Panc1 (cell line): ENCODE data around the gene PLA2G15. TPM values are rescaled to one million over a fixed set of nuclear protein-coding genes. Genes with fewer than 3 reads are reported as not detected.

Experiments used
- ATAC-seq: fragments of 200-7000 bp; cut with Tn5 transposase; 2 replicates; pipeline ENCODE4 v1.9.1; 2020; ENCODE audit warnings: mild to moderate bottlenecking, moderate library complexity
- BruUV-seq: library from RNA; stranded (reverse); fragments of 400-500 nt; replicated peaks from 2 replicates; lab custom pipeline; 2021; lab: Mats Ljungman, UMichigan
- CTCF ChIA-PET: fragments of 300-600 bp; sonication (Branson Sonifier 250); formaldehyde crosslinking; loops from one replicate; lab custom pipeline; 2022; ENCODE audit warnings: antibody characterized with exemption; lab: Charles Lee
- POLR2A ChIA-PET: fragments of 300-600 bp; sonication (Branson Sonifier 250); formaldehyde crosslinking; loops from one replicate; lab custom pipeline; 2022; ENCODE audit warnings: antibody characterized with exemption; lab: Charles Lee
- DNase-seq: peaks from one replicate; pipeline ENCODE4 v3.0.0-alpha.2; 2010; ENCODE audit warnings: low read depth, low spot score
- H3K27ac ChIP-seq: 2 replicates; pipeline ENCODE4 v1.5.1; 2011; ENCODE audit warnings: mild to moderate bottlenecking, low read length, inconsistent platforms
- H3K27me3 ChIP-seq: fragments of 200-500 bp; sonication (Bioruptor generic); 2 replicates; pipeline ENCODE4 v1.6.0; 2014; ENCODE audit warnings: low read length, inconsistent platforms; ENCODE audit not compliant: control insufficient read depth, insufficient read depth
- H3K36me3 ChIP-seq: fragments of 200-500 bp; sonication (Bioruptor generic); 2 replicates; pipeline ENCODE4 v1.5.1; 2014; ENCODE audit warnings: inconsistent platforms, mild to moderate bottlenecking, low read length, moderate library complexity; ENCODE audit not compliant: control insufficient read depth, insufficient read depth
- H3K4me1 ChIP-seq: 2 replicates; pipeline ENCODE4 v1.5.1; 2011; ENCODE audit warnings: inconsistent platforms, mild to moderate bottlenecking, low read length, moderate library complexity; ENCODE audit not compliant: control insufficient read depth, insufficient read depth
- H3K4me3 ChIP-seq, 2 experiments: 2 replicates each; pipeline ENCODE4 v1.5.1; 2011 to 2012; ENCODE audit warnings: low read depth in 2 of 2, low read length in 2 of 2, mild to moderate bottlenecking in 2 of 2, inconsistent platforms in 1 of 2, moderate library complexity in 1 of 2
- H3K9me3 ChIP-seq: fragments of 200-500 bp; sonication (Bioruptor generic); 2 replicates; pipeline ENCODE4 v1.5.1; 2014; ENCODE audit warnings: low read depth, mild to moderate bottlenecking, inconsistent platforms, low read length, moderate library complexity; ENCODE audit not compliant: control insufficient read depth, insufficient read depth
- CTCF ChIP-seq: fragments of 450-650 bp; IDR thresholded peaks from 2 replicates; pipeline ENCODE4 v1.5.1; 2017; ENCODE audit warnings: mild to moderate bottlenecking
- POLR2AphosphoS5 ChIP-seq: IDR thresholded peaks from 2 replicates; pipeline ENCODE4 v1.6.1; 2012; ENCODE audit warnings: mild to moderate bottlenecking, low read depth, low read length, moderate library complexity
- REST ChIP-seq, 2 experiments: IDR thresholded peaks; 2 replicates each; pipeline ENCODE4 v1.6.1; 2011 to 2012; ENCODE audit warnings: low read depth in 2 of 2, control low read depth in 1 of 2, low read length in 1 of 2, mild to moderate bottlenecking in 1 of 2, moderate library complexity in 1 of 2; ENCODE audit not compliant: insufficient read depth in 1 of 2
- SIN3A ChIP-seq: IDR thresholded peaks from 2 replicates; pipeline ENCODE4 v1.6.1; 2012; ENCODE audit warnings: low read depth, mild to moderate bottlenecking, low read length, moderate library complexity, borderline replicate concordance; ENCODE audit not compliant: insufficient read depth
- TCF7L2 ChIP-seq: IDR thresholded peaks from 2 replicates; pipeline ENCODE4 v1.6.1; 2011; ENCODE audit warnings: mild to moderate bottlenecking, low read depth, low read length, inconsistent platforms
- in situ Hi-C: cut with HindIII; loops from 2 replicates; pipeline ENCODE4 v1.10.0; 2016; ENCODE audit warnings: low sequenced_read_pairs, low pct_unique_long_range_greater_than_20kb
- intact Hi-C: fragments of 100-400 bp; cut with micrococcal nuclease; formaldehyde crosslinking; loops from one replicate; pipeline ENCODE4 v1.10.0; 2022; ENCODE audit not compliant: unreplicated experiment
- total RNA-seq: library from RNA; stranded (reverse); gene quantifications from one replicate; pipeline ENCODE4 v1.2.1, GENCODE V29; 2021; ENCODE audit not compliant: unreplicated experiment

The PLA2G15 gene
- total RNA-seq, 1 experiment from 2014 or later = 14.3 TPM

GRCh38 chr16:68252383-68252782 lies 7.2 kb downstream of the PLA2G15 start:
- ChIA-PET POLR2A (no interaction called here), CTCF (interaction anchor here (0.5 kb wide), 1 partner anchor 1377 kb away, joined by 5 read pairs; no protein-coding TSS in a partner anchor)
- TF ChIP-seq CTCF = no peak
- TF ChIP-seq TCF7L2 = no peak
- TF ChIP-seq SIN3A = no peak
- no peak for TF ChIP-seq POLR2AphosphoS5
- TF ChIP-seq REST (IDR thresholded peaks at IDR 0.05; ENCODE audit: insufficient read depth in 1 of 2, low read depth in 2 of 2, low read length in 1 of 2) = no peak
- no peaks in the 10 kb centered on the region for H3K36me3 ChIP-seq
- no peak overlapping the region for H3K4me3 ChIP-seq
- H3K4me1 ChIP-seq = no peaks in the 10 kb centered on the region
- ATAC-seq = no peak
- no peaks in the 10 kb centered on the region for H3K27me3 ChIP-seq
- intact Hi-C loops (no loop called here), in situ Hi-C loops (no loop called here)
- no TSS peak for BruUV-seq
- no peak overlapping the region for H3K27ac ChIP-seq
- DNase-seq = no peak
- H3K9me3 ChIP-seq = no peaks in the 10 kb centered on the region

- no peak overlapping the region for H3K27ac ChIP-seq
These were observed 8.5 kb downstream of the PLA2G15 start for GRCh38 chr16:68253721-68254120.

More at GRCh38 chr16:68253721-68254120, 8.5 kb downstream of the PLA2G15 start:
- H3K36me3 ChIP-seq = no peaks in the 10 kb centered on the region
- no peaks in the 10 kb centered on the region for H3K27me3 ChIP-seq
- ChIA-PET CTCF (no interaction called here), POLR2A (interaction anchor here (0.7 kb wide), 1 partner anchor 10 kb away, joined by 14 read pairs; no protein-coding TSS in a partner anchor)
- DNase-seq = no peak
- intact Hi-C loops = no loop called here
- no peaks in the 10 kb centered on the region; the same call in 1 of the 2 replicates for H3K4me1 ChIP-seq
- TF ChIP-seq REST (IDR thresholded peaks at IDR 0.05; ENCODE audit: insufficient read depth in 1 of 2, low read depth in 2 of 2, low read length in 1 of 2) (no peak), TCF7L2 (no peak), CTCF (no peak), SIN3A (no peak), POLR2AphosphoS5 (no peak)
- ATAC-seq = no peak
- no TSS peak for BruUV-seq
- in situ Hi-C loops = no loop called here
- H3K4me3 ChIP-seq = no peak overlapping the region
- no peaks in the 10 kb centered on the region for H3K9me3 ChIP-seq
